OCI-LY1 (cell line): ENCODE data around the gene DOCK10.

Experiments
- CTCF ChIP-seq: fragments of 200-600 bp; sonication (generic), shearing (Covaris generic); IDR thresholded peaks from 2 replicates; pipeline ENCODE4 v1.5.1; 2017; ENCODE audit warnings: mild to moderate bottlenecking, antibody characterized with exemption, low read length, moderate library complexity, mixed read lengths
- EZH2 ChIP-seq: fragments of 200-600 bp; sonication (generic), shearing (Covaris generic); IDR thresholded peaks from 2 replicates; pipeline ENCODE4 v1.8.0; 2017; ENCODE audit warnings: borderline replicate concordance, mixed run types, mild to moderate bottlenecking, antibody characterized with exemption, low read length, moderate library complexity, mixed read lengths

- TF ChIP-seq CTCF (no peak), EZH2 (no peak)
Measured at GRCh38 chr2:224819075-224819474, 223.2 kb downstream of the DOCK10 start.
